ENCODE data around the gene SBF2.

The SBF2 gene

GRCh38 chr11:10293423-10294289 lies at the start of gene SBF2:
TSS of gene SBF2 (minus strand) at chr11:10294219. CDS start at chr11:10294069, 150 bp downstream.
- peak; percentile 83 for DNase-seq

- no peak for DNase-seq
These were observed 44.3 kb upstream of the SBF2 start for GRCh38 chr11:10338287-10338686.

- no peak for DNase-seq
These were observed 39.5 kb upstream of the SBF2 start for GRCh38 chr11:10333490-10333889.

GRCh38 chr11:10331548-10332289 lies 37.7 kb upstream of the SBF2 start:
- DNase-seq, result no peak

- no peak for DNase-seq
These were observed 35.9 kb upstream of the SBF2 start for GRCh38 chr11:10329935-10330334.

GRCh38 chr11:10329356-10329755 lies 35.3 kb upstream of the SBF2 start:
- DNase-seq, result no peak

GRCh38 chr11:10328314-10329098 lies 34.5 kb upstream of the SBF2 start:
- no peak for DNase-seq

GRCh38 chr11:10327254-10327653 lies 33.2 kb upstream of the SBF2 start:
- no peak for DNase-seq

- DNase-seq, result no peak
These were observed 32.3 kb upstream of the SBF2 start for GRCh38 chr11:10326012-10326964.

GRCh38 chr11:10325277-10326011 lies 31.4 kb upstream of the SBF2 start:
- DNase-seq, result no peak

GRCh38 chr11:10324474-10324873 lies 30.5 kb upstream of the SBF2 start:
- no peak for DNase-seq

- DNase-seq, result no peak
These were observed 29.8 kb upstream of the SBF2 start for GRCh38 chr11:10323793-10324170.

GRCh38 chr11:10322830-10323792 lies 29.1 kb upstream of the SBF2 start:
- peak; percentile 62 for DNase-seq

GRCh38 chr11:10322401-10322800 lies 28.4 kb upstream of the SBF2 start:
- no peak for DNase-seq

- no peak for DNase-seq
These were observed 26.9 kb upstream of the SBF2 start for GRCh38 chr11:10320736-10321465.

- no peak for DNase-seq
These were observed 25.9 kb upstream of the SBF2 start for GRCh38 chr11:10319702-10320558.

GRCh38 chr11:10318527-10318802 lies 24.4 kb upstream of the SBF2 start:
- DNase-seq, result no peak

GRCh38 chr11:10317776-10318526 lies 23.9 kb upstream of the SBF2 start:
- DNase-seq, result no peak

Data from activated CD4-positive, alpha-beta T cell treated with anti-CD3 and anti-CD28 coated beads for 48 hours (primary cell).